ENCODE measurements around the gene OR5C1.
"Not testable (repeated sequence)": the region's sequence is repeated elsewhere in the genome, so short reads cannot be mapped to it uniquely, and the experiment has no call there.

OR5C1 gene

DNA sequence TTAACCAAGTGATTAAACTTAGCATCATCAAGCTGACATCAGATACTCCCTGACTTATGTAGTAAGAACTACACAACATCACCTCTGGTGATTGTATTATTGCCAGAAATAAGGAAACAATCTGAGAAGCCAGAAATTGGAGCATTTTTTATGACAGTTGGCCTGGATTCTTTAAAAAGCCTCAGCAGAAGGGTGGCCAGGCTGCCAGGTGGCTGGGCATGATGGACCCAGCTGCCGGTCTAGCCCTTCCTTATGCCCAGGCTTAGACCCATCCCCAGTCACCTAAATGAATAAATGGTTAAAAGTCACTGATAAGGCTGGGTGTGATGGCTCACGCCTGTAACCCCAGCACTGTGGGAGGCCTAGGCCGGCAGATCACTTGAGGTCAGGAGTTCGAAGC is 24.0 kb downstream of the OR5C1 start:
- no peak for DNase-seq

- DNase-seq: no peak
Measured at GRCh38 chr9:122814545-122814944, 25.8 kb downstream of the OR5C1 start.

- DNase-seq: no peak
Measured at GRCh38 chr9:122815544-122815943, 26.8 kb downstream of the OR5C1 start.

DNA sequence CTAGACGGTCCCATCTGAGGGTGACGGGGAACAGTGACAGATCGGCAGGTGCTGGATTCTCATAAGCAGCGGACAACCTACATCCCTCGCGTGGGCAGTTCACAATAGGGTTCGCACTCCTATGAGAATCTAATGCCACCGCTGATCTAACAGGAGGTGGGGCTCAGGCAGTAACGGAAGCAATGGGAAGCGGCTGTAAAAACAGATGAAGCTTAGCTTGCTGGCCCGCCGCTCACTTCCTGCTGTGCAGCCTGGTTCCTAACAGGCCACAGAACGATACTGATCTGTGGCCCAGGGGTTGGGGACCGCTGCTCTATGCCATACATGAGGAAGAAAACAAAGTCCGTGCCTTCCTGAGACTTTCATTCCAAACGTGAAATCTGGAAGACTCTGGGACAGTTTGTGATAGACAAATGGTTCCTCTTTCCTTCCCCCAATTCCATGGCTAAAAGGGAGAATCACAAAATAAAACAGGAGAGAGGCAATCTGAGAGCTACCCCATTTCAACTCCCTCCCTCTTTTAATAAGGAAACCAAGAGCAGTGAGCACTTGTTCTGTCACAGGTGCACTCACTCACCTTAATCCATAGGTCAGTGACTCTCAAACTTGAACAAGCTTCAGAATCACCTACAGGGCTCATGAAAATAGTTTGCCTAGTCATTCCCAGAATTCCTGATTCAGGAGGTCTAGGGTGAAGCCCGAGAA is 27.6 kb downstream of the OR5C1 start:
- DNase-seq: no peak

GRCh38 chr9:122819326-122819725 is 30.6 kb downstream of the OR5C1 start:
- DNase-seq: no peak

GRCh38 chr9:122819791-122820489 is 31.2 kb downstream of the OR5C1 start:
- DNase-seq: no peak

DNA sequence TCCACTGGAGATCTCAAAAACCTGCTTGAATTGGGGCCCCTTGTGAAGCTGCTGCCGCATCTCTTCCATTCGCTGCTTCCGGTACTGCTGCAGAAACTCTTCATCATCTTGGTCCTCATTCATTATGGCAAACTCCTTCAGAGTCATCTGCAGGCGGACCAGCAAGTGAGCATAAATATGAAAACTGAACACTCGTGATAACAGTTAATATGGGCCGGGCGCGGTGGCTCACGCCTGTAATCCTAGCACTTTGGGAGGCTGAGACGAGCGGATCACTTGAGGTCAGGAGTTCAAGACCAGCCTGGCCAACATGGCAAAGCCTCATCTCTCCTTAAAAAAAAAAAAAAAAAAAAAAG is 31.7 kb downstream of the OR5C1 start:
- DNase-seq: no peak

DNA sequence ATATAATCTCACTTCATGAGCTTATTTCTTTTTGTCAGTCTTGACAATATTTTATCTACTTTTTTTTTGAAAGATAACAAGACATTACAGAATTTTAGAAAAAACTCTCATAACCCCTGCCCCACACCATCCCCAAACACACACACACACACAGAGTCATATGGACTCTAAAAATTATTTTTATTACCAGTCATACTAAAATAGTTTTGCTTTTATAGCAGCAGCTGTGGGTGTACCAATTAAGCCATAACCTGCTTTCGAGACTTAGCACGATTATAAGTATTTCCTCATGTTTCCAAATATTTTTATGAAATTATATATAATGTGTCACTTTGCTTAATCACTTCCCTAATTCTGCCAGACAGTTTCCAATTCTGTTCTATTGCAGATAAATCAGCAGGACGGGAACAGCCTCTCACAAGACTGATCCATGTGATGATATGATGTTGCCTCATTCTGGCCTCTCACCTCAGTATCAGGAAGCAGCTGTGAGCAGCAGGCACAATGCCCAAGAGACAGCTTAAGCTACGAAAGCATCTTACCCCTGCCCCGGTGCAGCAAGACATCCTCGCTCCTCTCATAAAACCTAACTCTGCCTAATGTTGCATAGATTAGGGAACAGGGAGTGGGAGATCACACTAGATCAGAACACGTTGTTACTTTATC is 32.7 kb downstream of the OR5C1 start:
- peak; percentile 92 for DNase-seq

GRCh38 chr9:122822056-122822455 is 33.3 kb downstream of the OR5C1 start:
- DNase-seq: no peak

DNA sequence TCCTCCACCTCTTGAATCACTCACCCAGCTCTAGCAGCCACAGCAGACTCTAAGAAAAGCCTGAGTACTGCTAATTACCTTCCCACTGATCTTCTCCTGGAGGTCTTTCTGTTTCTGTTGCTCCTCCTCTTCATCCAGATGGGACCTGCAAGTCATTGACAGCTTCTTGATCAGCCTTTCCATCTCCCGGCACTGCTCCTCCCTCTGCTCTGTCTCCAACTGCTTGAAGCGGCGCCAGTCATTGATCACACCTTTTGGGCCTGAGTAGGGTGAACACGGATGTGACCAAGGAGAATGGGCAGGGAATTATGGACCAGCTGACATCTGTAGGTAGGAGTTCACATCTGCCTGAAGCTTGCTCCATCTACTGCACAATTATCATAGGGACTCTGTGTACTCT is 34.2 kb downstream of the OR5C1 start:
- no peak for DNase-seq

DNA sequence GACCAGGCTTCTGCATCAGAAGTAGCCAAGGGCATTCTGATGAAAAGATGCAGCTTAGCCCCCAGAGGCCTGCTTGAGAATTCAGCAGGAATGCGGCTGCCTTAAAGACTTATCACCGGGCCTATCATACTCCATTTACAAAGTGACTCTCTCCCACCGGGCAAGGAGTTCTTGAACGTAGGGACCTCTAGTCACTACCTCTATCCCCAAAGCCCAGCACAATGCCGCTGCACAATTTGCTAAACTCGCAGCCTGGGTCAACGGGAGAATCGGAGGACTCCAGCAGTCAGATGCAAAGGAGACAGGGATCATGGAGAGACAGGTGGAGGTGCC is 39.0 kb downstream of the OR5C1 start:
- peak; percentile 60 for DNase-seq

- DNase-seq: not testable (repeated sequence)
Measured at GRCh38 chr9:122828965-122829284, 40.2 kb downstream of the OR5C1 start.

DNA sequence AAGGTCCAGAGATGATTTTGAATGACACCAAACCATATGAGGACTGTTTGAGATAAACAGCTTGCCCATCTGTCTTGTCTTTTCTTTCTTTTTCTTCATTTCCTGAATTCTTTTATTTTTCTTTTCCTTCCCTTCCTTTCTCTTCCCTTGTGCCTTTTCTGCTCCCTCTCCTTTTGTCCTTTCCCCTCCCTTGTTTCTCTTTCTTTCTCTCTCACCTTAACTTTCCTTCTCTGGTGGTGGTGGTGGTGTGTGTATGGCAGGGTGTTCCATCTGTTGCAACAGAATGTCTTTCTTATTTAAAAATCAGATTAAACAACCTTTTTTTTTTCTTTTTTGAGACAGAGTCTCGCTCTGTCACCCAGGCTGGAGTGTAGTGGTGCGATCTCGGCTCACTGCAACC is 43.5 kb downstream of the OR5C1 start:
- no peak for DNase-seq

DNA sequence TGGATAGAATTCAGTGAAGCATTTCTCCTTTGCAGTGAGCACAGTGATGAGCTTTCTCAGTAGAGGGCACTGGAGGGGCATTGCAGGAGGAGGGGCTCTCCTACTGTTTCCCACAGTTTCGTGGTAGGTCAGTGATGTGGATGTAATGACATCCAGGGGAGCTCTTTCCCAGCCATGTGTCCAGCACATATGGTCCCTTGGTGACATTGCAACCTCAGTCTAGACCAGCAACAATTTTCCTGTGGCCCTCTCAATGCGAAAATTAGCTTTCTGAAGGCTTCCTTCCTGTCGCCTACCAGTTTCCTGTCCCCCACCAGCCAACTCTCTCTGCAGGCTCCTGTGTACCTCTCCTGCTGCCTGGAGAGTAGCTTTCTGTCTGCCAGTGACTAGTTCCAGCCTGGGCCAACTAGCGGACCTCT is 46.6 kb downstream of the OR5C1 start:
- peak; percentile 14 for DNase-seq

DNA sequence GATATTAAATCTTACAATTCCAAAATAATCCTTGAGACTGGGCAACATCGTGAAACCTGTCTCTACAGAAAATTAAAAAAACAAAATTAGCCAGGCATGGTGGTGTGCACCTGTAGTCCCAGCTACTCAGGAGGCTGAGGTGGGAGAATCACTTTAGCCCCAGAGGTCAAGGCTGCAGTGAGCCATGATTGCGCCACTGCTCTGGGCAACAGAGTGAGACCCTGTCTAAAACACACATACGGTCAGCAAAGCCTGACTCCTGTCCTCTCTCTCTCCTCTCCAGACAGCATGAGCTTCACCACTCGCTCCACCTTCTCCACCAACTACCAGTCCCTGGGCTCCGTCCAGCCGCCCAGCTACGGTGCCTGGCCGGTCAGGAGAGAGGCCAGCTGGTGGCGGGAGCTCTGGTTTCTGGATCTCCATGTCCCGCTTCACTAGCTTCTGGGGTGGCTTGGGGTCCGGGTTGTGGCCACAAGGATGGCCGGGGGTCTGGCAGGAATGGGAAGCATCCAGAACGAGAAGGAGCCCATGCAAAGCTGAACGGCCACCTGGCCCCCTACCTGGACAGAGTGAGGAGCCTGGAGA is 48.6 kb downstream of the OR5C1 start:
- no peak for DNase-seq

DNA sequence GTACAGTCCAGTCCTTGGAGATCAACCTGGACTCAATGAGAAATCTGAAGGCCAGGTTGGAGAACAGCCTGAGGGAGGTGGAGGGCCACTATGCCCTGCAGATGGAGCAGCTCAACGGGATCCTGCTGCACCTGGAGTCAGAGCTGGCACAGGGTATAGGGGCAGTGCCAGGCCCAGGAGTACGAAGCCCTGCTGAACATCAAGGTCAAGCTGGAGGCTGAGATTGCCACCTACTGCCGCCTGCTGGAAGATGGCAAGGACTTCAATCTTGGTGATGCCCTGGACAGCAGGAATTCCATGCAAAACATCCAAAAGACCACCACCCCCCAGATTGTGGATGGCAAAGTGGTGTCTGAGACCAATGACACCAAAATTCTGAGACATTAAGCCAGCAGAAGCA is 49.7 kb downstream of the OR5C1 start:
- not testable (repeated sequence) for DNase-seq

Data from OCI-M1 (cell line).